GM12801 (cell line): Measurements from ENCODE around the gene THAP4.

Source experiments
- TF ChIP-seq, protein P1 (sequence below): IDR thresholded peaks from one replicate; pipeline ENCODE4 v1.5.1; 2011; ENCODE audit warnings: control low read depth; ENCODE audit not compliant: insufficient read length; ENCODE audit errors: extremely low read depth

The THAP4 gene

DNA sequence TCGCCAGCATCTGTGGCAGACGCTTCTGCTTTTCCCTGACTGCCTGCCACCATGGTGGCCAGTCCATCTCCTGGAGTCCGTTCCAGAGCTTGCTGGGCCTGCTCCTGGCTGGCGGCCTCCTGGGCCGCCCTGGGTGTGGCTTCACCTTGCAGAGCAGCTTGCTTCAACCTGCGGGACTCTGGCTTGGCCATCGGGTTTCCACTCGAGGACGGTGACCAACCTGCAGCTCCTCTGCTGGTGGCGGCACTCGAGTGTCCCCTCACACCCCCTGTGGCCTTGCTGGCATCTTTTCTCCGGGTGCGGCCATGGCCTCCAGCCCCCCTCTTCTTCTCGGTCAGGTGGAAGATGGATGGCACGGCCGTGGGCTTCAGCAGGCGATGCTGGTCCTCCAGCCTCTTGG, 3.4 kb downstream of the THAP4 start:
- TF ChIP-seq, protein P1, sequence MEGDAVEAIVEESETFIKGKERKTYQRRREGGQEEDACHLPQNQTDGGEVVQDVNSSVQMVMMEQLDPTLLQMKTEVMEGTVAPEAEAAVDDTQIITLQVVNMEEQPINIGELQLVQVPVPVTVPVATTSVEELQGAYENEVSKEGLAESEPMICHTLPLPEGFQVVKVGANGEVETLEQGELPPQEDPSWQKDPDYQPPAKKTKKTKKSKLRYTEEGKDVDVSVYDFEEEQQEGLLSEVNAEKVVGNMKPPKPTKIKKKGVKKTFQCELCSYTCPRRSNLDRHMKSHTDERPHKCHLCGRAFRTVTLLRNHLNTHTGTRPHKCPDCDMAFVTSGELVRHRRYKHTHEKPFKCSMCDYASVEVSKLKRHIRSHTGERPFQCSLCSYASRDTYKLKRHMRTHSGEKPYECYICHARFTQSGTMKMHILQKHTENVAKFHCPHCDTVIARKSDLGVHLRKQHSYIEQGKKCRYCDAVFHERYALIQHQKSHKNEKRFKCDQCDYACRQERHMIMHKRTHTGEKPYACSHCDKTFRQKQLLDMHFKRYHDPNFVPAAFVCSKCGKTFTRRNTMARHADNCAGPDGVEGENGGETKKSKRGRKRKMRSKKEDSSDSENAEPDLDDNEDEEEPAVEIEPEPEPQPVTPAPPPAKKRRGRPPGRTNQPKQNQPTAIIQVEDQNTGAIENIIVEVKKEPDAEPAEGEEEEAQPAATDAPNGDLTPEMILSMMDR, result no peak

DNA sequence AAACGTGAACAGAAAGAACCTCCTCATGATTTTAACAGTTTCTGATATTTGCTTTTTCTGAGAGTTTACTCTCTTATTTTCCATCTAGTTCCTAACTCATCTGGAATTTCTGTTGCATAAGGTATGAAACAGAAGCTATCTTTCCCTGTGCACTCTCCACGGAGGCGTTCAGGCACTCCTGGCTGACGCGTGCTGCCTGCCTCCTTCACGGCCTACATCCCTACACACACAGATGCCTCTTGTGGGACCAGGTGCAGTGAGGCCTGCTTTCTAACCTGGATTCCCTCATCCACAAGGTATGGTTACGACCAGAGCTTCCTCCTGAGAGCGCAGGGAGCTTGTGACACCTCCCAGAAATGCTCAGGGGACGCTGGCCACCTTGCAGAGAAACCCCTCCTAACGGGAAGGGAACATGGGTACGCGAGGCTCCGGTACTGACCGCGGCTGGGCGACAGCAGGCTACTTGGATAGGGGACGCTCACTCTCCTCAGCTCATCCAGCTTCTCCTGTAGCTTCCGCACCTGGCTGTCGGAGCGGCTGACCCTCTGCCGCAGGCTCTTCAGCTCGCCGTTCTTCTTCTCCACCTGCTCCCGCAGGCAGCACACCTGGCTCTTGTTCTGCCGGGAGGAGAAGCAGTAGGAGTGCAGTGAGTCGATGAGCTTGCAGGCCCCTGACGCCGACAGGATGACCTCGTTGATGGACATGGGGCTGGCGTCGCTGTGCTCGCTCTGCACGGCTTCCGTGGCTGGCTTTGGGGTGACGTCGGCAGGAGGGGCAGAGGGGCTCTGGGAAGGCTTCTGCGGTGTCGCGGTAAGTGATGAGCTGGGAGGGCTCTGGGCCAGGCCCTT, 4.3 kb downstream of the THAP4 start:
- TF ChIP-seq, protein P1, result no peak

GRCh38 chr2:241629762-241630435, 7.1 kb downstream of the THAP4 start:
- TF ChIP-seq, protein P1, result no peak

- TF ChIP-seq, protein P1, result no peak
These were observed 9.3 kb downstream of the THAP4 start for GRCh38 chr2:241627675-241628074.

DNA sequence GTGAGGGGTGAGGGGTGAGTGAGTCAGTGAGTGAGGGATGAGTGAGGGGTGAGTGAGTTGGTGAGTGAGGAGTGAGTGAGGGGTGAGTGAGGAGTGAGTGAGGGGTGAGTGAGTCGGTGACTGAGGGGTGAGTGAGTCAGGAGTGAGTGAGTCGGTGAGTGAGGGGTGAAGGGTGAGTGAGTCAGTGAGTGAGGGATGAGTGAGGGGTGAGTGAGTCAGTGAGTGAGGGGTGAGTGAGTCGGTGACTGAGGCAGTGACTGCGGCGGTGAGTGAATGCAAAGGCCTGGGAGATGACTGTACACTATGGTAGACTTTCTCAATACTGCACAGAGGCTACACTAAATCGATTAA, 16.6 kb downstream of the THAP4 start:
- TF ChIP-seq, protein P1, result no peak

- TF ChIP-seq, protein P1, result no peak
These were observed 17.1 kb downstream of the THAP4 start for GRCh38 chr2:241619597-241620418.

DNA sequence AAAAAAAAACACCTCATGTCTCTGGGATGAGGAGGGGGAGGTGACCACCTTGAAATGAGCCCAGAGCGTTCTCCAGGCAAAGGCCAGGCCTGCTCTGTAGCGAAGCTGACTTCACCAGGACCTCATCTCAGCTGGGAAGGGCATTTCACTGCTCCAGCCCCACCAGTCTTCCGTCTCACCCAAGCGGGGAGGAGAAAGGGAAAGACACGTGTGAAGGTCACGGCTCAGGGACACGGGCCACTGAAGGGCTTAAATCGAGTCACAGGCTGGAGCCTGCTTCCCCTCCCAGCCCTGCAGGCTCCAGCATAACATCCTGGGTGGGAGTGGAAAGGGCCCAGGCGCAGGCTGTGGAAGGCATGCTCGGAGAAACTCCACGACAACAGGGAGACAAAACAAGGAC, 18.1 kb downstream of the THAP4 start:
- TF ChIP-seq, protein P1, result no peak
